ENCODE measurements around the gene ATP10A.
"Not testable (repeated sequence)": the region's sequence is repeated elsewhere in the genome, so short reads cannot be mapped to it uniquely, and the experiment has no call there.

The ATP10A gene

DNA sequence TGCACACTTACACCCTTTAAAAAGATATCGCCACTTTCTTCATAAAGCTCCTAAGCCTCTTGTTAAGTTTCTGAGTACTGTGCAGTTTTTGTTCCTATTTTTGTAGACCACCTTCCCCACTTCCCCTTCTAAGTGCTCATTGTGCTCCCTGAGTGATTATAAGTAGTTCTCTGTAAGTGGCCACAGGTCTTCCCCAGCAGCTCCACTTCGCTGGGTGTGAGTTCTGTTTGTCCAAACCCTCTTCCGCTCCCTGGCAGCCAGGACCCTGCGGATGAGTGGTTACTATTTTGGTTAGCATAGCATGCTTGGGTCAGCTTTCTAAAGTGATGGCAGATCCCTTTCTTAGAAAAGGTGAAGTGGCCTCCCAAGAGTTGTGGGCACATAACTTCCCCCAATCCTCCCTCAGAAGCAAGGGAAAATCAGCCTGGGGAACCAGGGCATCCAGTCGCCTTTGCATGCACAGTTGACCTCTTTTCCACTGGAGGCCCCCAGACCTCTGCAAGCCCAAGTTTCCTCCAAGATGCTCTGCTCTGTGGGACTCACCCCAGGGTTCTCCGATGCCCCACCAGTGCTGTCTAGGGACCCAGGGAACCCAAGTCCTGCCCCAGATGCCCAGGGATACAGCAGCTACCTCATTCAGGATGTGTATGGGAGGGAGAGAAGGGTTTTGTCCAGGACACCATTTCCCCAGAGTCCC is 69.6 kb downstream of the ATP10A start:
- no peak for DNase-seq

DNA sequence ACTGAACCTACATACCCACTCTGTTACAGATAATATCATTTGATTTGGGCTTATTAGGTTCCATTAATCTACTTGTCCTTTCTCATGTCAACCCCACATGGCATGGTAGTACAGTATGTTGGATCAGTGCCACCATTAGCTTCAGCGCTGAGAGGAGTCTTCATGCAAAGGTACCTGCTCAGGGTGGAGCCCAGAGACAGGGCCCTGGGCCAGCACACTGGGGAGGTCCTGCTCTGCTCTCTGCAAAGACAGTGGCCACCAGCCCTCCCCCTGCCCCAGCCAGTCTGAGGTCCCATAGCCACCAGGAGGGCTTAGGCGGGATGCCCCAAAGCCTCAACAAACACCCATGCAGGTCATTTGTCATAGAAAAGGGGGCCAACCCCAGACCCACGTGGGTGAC is 71.0 kb downstream of the ATP10A start:
- DNase-seq = no peak

- no peak for DNase-seq
Measured at GRCh38 chr15:25790000-25790660, 73.0 kb downstream of the ATP10A start.

DNA sequence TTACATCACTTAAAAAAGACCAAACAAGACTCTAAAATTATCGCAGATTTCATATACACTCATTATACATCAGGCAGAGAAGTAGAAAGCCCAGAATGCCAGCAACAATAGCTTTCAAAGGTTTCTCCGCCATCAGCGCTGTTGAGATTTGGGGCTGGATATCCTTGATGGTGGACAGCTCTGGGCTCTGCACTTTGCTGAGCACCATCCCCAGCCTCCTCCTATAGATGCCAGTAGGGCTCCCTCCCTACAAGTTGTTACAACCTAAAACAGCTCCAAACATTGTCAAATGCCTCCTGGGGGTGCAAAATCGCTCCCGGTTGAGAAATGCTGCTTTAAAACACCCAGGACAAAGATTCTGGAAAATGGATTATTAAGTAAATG is 73.5 kb downstream of the ATP10A start:
- DNase-seq = no peak

- DNase-seq = no peak
Measured at GRCh38 chr15:25789211-25789610, 73.9 kb downstream of the ATP10A start.

- DNase-seq = no peak
Measured at GRCh38 chr15:25787855-25788520, 75.1 kb downstream of the ATP10A start.

GRCh38 chr15:25787381-25787780 is 75.7 kb downstream of the ATP10A start:
- DNase-seq = no peak

DNA sequence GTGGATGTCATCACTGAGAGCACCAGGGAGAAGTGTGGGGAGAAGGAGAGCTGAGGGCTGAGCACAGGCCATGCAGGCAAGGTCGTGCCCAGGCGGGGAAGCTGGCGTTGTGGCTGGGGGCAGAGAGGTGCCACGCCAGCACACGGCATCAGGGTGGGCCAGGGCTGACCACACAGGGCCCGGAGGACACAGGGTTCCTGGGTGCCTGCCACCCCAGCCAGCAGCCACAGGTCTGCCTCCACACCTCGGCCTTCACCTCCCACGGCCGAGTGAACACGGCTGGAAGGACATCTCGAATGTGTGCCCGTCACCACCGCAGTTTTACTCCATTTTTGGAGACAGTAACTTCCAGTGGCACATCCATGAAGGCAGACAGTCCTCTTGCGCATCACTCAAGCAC is 77.1 kb downstream of the ATP10A start:
- no peak for DNase-seq

- no peak for DNase-seq
Measured at GRCh38 chr15:25785641-25786025, 77.5 kb downstream of the ATP10A start.

GRCh38 chr15:25784876-25785640 is 78.1 kb downstream of the ATP10A start:
- no peak for DNase-seq

DNA sequence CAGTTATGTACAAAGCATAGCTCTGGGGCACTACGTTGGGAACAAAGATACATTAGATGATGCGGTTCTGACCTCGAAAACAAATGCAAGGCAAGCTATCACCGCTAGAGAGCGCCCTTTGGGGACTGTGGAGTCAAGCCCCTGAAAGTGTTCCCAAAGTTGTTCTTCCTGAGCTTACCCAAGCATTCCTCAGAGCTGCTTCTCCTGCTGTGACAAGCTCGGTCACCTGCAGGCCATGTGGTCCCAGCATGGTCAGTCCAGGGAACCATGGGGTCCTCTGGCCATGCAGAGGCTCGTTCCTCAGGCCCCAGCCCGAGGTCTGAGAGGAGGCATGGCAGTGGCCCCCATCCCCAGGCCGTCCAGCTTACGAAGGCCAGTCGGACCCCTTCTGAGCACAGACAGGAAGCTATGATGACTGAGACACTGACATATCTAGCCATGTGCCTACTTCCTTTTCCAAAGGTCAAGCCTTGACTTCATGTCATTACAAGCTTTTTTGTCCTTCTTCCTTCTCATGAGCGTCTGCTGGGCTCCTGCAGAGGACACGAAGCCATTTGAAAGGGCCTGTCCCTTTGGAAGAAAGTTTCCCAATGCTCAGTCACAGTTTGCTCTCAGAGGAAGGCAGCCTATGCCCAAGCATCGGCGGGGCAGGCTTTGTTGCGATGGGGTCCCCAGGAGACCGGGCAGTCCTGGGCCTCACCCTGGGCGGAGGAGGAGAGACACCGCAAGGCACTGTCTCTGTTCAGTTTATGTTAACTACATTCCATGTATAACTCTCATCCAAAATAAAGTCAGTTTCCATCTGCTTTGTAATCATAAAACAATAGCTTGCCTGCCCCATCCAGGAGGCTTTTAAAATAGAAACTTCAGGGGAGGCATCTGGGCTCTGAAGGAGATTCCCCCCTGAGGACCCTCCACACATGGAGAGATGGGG is 79.3 kb downstream of the ATP10A start:
- DNase-seq = no peak

DNA sequence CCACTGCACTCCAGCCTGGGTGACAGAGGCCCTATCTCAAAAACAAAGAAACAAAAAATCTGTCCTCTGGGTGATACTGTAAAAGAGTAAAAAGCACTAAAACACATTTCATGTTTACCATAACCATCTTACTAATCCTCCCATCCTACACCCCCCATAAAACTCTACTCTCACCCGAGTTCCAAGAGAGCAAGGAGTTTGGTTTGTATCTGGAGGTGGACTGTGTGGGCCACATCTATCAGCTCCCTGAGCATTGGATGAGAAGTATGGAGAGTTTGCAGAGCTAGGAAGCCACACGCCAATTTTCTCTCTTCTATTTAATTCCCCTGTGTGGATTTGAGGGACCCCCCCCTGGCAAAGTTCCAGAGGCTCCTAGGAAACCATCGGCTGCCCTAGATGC is 80.0 kb downstream of the ATP10A start:
- DNase-seq = no peak

GRCh38 chr15:25780479-25781255 is 82.5 kb downstream of the ATP10A start:
- no peak for DNase-seq

DNA sequence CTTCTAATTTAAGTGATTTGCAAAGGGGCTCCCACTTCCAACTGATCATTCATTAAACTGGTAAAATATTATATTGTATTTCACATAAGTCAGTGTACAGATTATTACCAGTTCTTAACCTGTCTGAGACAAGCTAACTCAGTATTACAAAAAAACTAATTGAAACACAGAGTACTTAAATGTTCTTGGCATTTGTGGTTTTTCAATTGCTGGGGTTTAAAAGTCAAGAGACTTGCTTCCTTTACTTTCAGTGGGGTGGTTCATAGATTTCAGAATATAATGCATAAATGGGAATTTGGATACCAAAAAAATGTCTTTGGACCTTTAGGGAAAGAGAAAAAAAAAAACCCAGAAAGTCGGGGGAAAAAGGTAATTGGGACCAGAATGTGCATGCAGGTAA is 85.0 kb downstream of the ATP10A start:
- DNase-seq = no peak

DNA sequence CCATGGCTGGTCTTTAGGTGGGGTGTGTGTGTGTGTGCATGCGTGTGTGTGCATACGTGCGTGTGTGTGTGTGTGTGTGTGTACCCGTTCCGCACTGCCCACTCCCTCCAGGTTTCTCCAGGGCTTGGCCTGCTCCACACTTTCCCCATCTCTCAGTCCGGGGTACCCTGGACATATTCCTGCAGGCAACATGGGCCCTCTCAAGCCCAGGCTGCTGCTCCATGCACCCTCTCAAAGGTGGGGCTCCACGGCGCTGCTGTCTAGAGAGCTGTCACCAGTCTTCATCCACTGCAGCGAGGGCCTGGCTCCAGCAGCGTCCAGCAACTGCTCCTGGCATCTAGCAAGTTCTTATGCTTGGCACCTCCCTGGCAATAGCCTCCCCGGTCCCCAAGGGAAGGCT is 86.1 kb downstream of the ATP10A start:
- DNase-seq = no peak

GRCh38 chr15:25776071-25776746 is 86.9 kb downstream of the ATP10A start:
- DNase-seq = no peak

DNA sequence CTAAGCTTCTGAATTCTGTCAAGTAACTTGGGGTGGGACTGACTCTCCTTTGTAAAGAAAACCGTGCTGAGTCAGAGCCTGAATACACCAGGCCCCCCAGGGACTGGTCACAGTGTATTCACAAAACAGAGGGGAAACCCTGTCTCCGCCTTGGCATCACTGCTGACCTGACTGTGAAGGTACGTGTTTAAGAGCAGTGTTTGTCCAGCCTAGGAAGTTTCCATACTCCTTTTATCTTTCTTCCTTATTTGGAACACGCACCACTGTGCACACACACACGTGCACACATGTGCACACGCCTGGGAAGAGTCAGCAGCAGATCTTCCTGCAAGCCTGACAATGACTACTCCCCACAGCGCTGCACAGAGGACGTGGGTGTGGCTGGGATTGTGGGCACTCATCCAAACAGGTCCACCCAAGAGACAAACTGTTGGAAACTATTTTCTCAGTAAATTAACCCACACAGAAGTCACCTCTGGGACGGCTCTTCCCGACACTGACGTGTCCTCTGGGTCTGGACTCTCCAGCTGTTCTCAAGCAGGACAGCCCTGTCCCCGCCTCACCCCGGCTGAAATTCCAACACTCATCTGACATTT is 87.7 kb downstream of the ATP10A start:
- DNase-seq = peak; percentile 37

DNA sequence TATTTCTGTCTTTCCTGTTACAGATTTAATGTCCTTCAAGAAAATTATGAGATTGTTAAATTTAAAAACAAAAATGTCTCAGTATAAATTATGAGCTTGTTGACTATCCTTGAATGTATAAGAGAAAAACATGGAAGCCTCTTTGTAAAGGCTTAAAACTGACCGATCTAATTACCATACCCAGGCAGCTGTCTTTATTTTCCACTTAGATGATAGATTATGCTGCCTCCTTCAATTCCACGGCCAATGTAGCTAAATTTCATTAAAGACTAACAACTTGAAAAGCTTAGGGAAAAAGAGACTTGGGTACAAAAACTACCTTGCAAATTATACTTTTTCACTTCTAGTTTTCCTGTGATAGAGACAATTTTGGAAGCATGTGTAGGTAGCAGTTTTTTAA is 88.3 kb downstream of the ATP10A start:
- DNase-seq = no peak

- DNase-seq = no peak
Measured at GRCh38 chr15:25773248-25773647, 89.9 kb downstream of the ATP10A start.

GRCh38 chr15:25772500-25772899 is 90.6 kb downstream of the ATP10A start:
- DNase-seq = no peak

DNA sequence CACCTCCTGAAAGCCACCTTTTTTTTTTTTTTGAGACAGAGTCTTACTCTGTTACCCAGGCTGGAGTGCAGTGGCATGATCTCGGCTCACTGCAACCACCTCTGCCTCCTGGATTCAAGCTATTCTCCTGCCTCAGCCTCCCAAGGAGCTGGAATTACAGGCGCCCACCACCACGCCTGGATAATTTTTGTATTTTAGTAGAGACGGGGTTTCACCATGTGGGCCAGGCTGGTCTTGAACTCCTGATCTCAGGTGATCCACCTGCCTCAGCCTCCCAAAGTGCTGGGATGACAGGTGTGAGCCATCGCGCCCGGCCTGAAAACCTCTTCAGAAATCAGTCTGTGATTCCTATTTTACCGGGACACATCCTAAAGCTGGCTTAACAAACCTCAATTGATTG is 91.4 kb downstream of the ATP10A start:
- DNase-seq = not testable (repeated sequence)

All from NCI-H69 (cell line).